H9 (cell line): ENCODE measurements around the gene RAB3B. TPM values are rescaled to one million over a fixed set of nuclear protein-coding genes. Genes with fewer than 3 reads are reported as not detected.

Experiments
- DNase-seq: peaks from one replicate; pipeline ENCODE4 v3.0.0-alpha.2; 2017
- H2AFZ ChIP-seq: one replicate; pipeline ENCODE4 v1.6.1; 2013; ENCODE audit warnings: mild to moderate bottlenecking, low read length, control low read depth, moderate library complexity
- H2AK5ac ChIP-seq: 2 replicates; pipeline ENCODE4 v1.6.1; 2013; ENCODE audit warnings: low read length, control low read depth, mixed read lengths; ENCODE audit not compliant: insufficient read length
- H2BK120ac ChIP-seq: one replicate; pipeline ENCODE4 v1.6.1; 2013; ENCODE audit warnings: low read depth, mild to moderate bottlenecking, low read length, control low read depth, inconsistent platforms; ENCODE audit not compliant: poor library complexity, severe bottlenecking
- H2BK12ac ChIP-seq: 2 replicates; pipeline ENCODE4 v1.6.1; 2013; ENCODE audit warnings: low read length, control low read depth, mixed read lengths, low read depth; ENCODE audit not compliant: insufficient read length
- H2BK15ac ChIP-seq: 2 replicates; pipeline ENCODE4 v1.6.1; 2013; ENCODE audit warnings: low read depth, low read length, control low read depth
- H2BK20ac ChIP-seq: one replicate; pipeline ENCODE4 v1.6.1; 2013; ENCODE audit warnings: low read depth, mild to moderate bottlenecking, low read length, control low read depth, inconsistent platforms; ENCODE audit not compliant: poor library complexity, severe bottlenecking
- H2BK5ac ChIP-seq: 2 replicates; pipeline ENCODE4 v1.6.1; 2013; ENCODE audit warnings: low read length, control low read depth, mixed read lengths; ENCODE audit not compliant: insufficient read length
- H3K14ac ChIP-seq: 2 replicates; pipeline ENCODE4 v1.6.1; 2013; ENCODE audit warnings: low read length, control low read depth; ENCODE audit not compliant: insufficient read depth
- H3K18ac ChIP-seq: 2 replicates; pipeline ENCODE4 v1.6.1; 2013; ENCODE audit warnings: low read depth, mild to moderate bottlenecking, mixed read lengths, low read length, control low read depth; ENCODE audit not compliant: insufficient read length
- H3K23ac ChIP-seq: 2 replicates; pipeline ENCODE4 v1.6.1; 2013; ENCODE audit warnings: low read length, control low read depth, mixed read lengths, low read depth; ENCODE audit not compliant: insufficient read length
- H3K23me2 ChIP-seq: 2 replicates; pipeline ENCODE4 v1.6.1; 2013; ENCODE audit warnings: low read depth, mild to moderate bottlenecking, mixed read lengths, low read length, control low read depth; ENCODE audit not compliant: insufficient read length, poor library complexity, severe bottlenecking
- H3K27ac ChIP-seq: 2 replicates; pipeline ENCODE4 v1.5.1; 2013; ENCODE audit warnings: low read length, control low read depth, mixed read lengths, low read depth; ENCODE audit not compliant: insufficient read length
- H3K27me3 ChIP-seq: 2 replicates; pipeline ENCODE4 v1.6.1; 2013; ENCODE audit warnings: low read length, control low read depth, inconsistent platforms; ENCODE audit not compliant: insufficient read depth
- H3K4ac ChIP-seq: 2 replicates; pipeline ENCODE4 v1.6.1; 2013; ENCODE audit warnings: low read depth, mild to moderate bottlenecking, control low read depth, inconsistent platforms, low read length, moderate library complexity
- H3K4me1 ChIP-seq: 2 replicates; pipeline ENCODE4 v1.6.1; 2013; ENCODE audit warnings: low read length, control low read depth, inconsistent platforms; ENCODE audit not compliant: insufficient read depth
- H3K4me2 ChIP-seq: 2 replicates; pipeline ENCODE4 v1.6.1; 2013; ENCODE audit warnings: low read length, control low read depth, mixed read lengths; ENCODE audit not compliant: insufficient read length, insufficient read depth
- H3K56ac ChIP-seq: 2 replicates; pipeline ENCODE4 v1.6.1; 2013; ENCODE audit warnings: low read depth, mild to moderate bottlenecking, mixed read lengths, low read length, control low read depth; ENCODE audit not compliant: insufficient read length
- H3K79me1 ChIP-seq: 2 replicates; pipeline ENCODE4 v1.6.1; 2013; ENCODE audit warnings: low read depth, mild to moderate bottlenecking, moderate library complexity, low read length, control low read depth, inconsistent platforms; ENCODE audit not compliant: insufficient read depth, poor library complexity, severe bottlenecking
- H3K79me2 ChIP-seq: 2 replicates; pipeline ENCODE4 v1.6.1; 2013; ENCODE audit warnings: low read length, control low read depth, inconsistent platforms; ENCODE audit not compliant: insufficient read depth
- H3K9ac ChIP-seq: 2 replicates; pipeline ENCODE4 v1.6.1; 2013; ENCODE audit warnings: low read length, control low read depth, mixed read lengths; ENCODE audit not compliant: insufficient read length; ENCODE audit errors: extremely low read depth
- H3K9me3 ChIP-seq: one replicate; pipeline ENCODE4 v1.6.1; 2013; ENCODE audit warnings: low read depth, low read length, inconsistent platforms; ENCODE audit not compliant: control insufficient read depth
- H3T11ph ChIP-seq: one replicate; pipeline ENCODE4 v1.6.1; 2013; ENCODE audit warnings: mild to moderate bottlenecking, low read length, control low read depth, inconsistent platforms
- H4K20me1 ChIP-seq: one replicate; pipeline ENCODE4 v1.6.1; 2013; ENCODE audit not compliant: control insufficient read depth, insufficient read length, insufficient read depth
- H4K5ac ChIP-seq: 2 replicates; pipeline ENCODE4 v1.6.1; 2013; ENCODE audit warnings: low read depth, mild to moderate bottlenecking, mixed read lengths, low read length, control low read depth; ENCODE audit not compliant: insufficient read length
- H4K8ac ChIP-seq: replicated peaks from 2 replicates; pipeline ENCODE4 v1.6.1; 2013; ENCODE audit warnings: low read length, control low read depth, mixed read lengths, low read depth; ENCODE audit not compliant: insufficient read length
- H4K91ac ChIP-seq: 2 replicates; pipeline ENCODE4 v1.6.1; 2013; ENCODE audit warnings: low read depth, mild to moderate bottlenecking, moderate library complexity, mixed read lengths, low read length, control low read depth; ENCODE audit not compliant: insufficient read length
- H3K27ac Mint-ChIP-seq, 3 experiments: 2 replicates in 2 of 3; 3 replicates in 1 of 3; pipeline ENCODE4 v1.8.0; 2020 to 2021; ENCODE audit warnings: mixed read lengths in 3 of 3, mild to moderate bottlenecking in 1 of 3, moderate library complexity in 1 of 3
- H3K27me3 Mint-ChIP-seq: 2 replicates; pipeline ENCODE4 v1.8.0; 2021; ENCODE audit warnings: low read depth, mild to moderate bottlenecking, moderate library complexity, mixed read lengths
- H3K36me3 Mint-ChIP-seq, 3 experiments: 2 replicates in 2 of 3; 3 replicates in 1 of 3; pipeline ENCODE4 v1.8.0; 2020 to 2021; ENCODE audit warnings: low read depth in 3 of 3, mixed read lengths in 3 of 3; ENCODE audit not compliant: insufficient read depth in 1 of 3
- H3K4me1 Mint-ChIP-seq, 2 experiments: 2 replicates each; pipeline ENCODE4 v1.8.0; 2020; ENCODE audit warnings: mixed read lengths in 2 of 2
- H3K4me3 Mint-ChIP-seq, 2 experiments: 2 replicates in 1 of 2; 3 replicates in 1 of 2; pipeline ENCODE4 v1.8.0; 2020 to 2021; ENCODE audit warnings: mild to moderate bottlenecking in 2 of 2, mixed read lengths in 2 of 2, moderate library complexity in 1 of 2
- H3K9me3 Mint-ChIP-seq, 2 experiments: 2 replicates in 1 of 2; 3 replicates in 1 of 2; pipeline ENCODE4 v1.8.0; 2020; ENCODE audit warnings: mild to moderate bottlenecking in 2 of 2, mixed read lengths in 2 of 2, moderate library complexity in 1 of 2
- WGBS: extraction: QIAGEN DNeasy Blood & Tissue Kit; methylation state at CpG from one replicate; pipeline ENCODE4 v1.1.7; 2013; ENCODE audit warnings: missing lambda C conversion rate, low lambda C conversion rate, mixed read lengths; ENCODE audit not compliant: insufficient read length; ENCODE audit errors: extremely low coverage; 5-methylcytosine and 5-hydroxymethylcytosine counted together
- total RNA-seq: library from RNA; stranded (reverse); gene quantifications from 2 replicates; pipeline ENCODE4 v1.2.1, GENCODE V29; 2021
- TF ChIP-seq, protein P1 (sequence below): fragments of 200-600 bp; sonication (generic); conservative IDR thresholded peaks from 3 replicates; pipeline ENCODE4 v1.8.0; 2021; ENCODE audit warnings: antibody characterized with exemption, mild to moderate bottlenecking

Gene RAB3B
- total RNA-seq, 1 experiment from 2014 or later, result 30.6 TPM

DNA sequence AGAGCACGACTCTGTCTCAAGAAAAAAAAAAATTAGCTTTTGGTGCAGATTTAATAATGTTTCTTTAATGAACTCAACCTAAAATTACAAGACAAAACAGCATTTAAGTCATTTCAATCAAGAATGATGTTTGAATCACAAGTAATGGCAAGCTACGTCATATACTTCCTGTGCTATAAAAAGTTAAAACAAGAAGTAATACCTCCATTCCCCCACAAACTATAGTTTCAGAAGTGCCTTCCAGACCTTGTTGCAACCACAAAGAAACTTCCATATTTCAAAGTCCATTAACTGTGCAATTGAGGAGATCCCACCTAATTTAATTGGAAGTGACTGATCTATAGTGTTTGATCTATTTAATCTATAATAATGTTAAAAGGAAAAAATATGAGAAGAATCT lies 127.1 kb downstream of the RAB3B start:
- no peak overlapping the region for H3K18ac ChIP-seq
- no peak overlapping the region for H3K9ac ChIP-seq
- peaks cover 8% of the 10 kb centered on the region; the same call in 1 of the 2 replicates for H3K4me1 ChIP-seq
- peak overlapping the region in 2 of 3 experiments; percentile 27 to 88; a peak in 2 of 7 replicates for H3K27ac Mint-ChIP-seq
- no peaks in the 10 kb centered on the region for H3K23me2 ChIP-seq
- H4K91ac ChIP-seq, result no peak overlapping the region
- no peak overlapping the region for H3K27ac ChIP-seq
- H2BK20ac ChIP-seq, result no peak overlapping the region
- no peak overlapping the region for H4K8ac ChIP-seq
- H2BK15ac ChIP-seq, result no peak overlapping the region
- no peak overlapping the region for H2BK12ac ChIP-seq
- H2BK120ac ChIP-seq, result no peak overlapping the region
- H3K14ac ChIP-seq, result no peak overlapping the region
- TF ChIP-seq, protein P1, sequence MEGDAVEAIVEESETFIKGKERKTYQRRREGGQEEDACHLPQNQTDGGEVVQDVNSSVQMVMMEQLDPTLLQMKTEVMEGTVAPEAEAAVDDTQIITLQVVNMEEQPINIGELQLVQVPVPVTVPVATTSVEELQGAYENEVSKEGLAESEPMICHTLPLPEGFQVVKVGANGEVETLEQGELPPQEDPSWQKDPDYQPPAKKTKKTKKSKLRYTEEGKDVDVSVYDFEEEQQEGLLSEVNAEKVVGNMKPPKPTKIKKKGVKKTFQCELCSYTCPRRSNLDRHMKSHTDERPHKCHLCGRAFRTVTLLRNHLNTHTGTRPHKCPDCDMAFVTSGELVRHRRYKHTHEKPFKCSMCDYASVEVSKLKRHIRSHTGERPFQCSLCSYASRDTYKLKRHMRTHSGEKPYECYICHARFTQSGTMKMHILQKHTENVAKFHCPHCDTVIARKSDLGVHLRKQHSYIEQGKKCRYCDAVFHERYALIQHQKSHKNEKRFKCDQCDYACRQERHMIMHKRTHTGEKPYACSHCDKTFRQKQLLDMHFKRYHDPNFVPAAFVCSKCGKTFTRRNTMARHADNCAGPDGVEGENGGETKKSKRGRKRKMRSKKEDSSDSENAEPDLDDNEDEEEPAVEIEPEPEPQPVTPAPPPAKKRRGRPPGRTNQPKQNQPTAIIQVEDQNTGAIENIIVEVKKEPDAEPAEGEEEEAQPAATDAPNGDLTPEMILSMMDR, result no peak
- H3K36me3 Mint-ChIP-seq, result no peaks in the 10 kb centered on the region
- H3K79me2 ChIP-seq, result no peaks in the 10 kb centered on the region; the same call in 1 of the 2 replicates
- no peaks in the 10 kb centered on the region for H3K9me3 Mint-ChIP-seq
- no peak for DNase-seq
- H3K56ac ChIP-seq, result no peak overlapping the region
- H3K27me3 ChIP-seq, result no peaks in the 10 kb centered on the region
- no peak overlapping the region for H3K4me2 ChIP-seq
- H3K4me3 Mint-ChIP-seq, result no peak overlapping the region
- no peak overlapping the region for H4K5ac ChIP-seq
- no peak overlapping the region for H2BK5ac ChIP-seq
- WGBS, result no CpG with 5 or more reads among the region's 2 CpGs
- H3K79me1 ChIP-seq, result peaks cover 14% of the 10 kb centered on the region
- H3K23ac ChIP-seq, result no peak overlapping the region
- H3K4ac ChIP-seq, result no peak overlapping the region
- no peak overlapping the region for H3T11ph ChIP-seq
- no peak overlapping the region for H2AK5ac ChIP-seq
- H4K20me1 ChIP-seq, result no peaks in the 10 kb centered on the region
- no peaks in the 10 kb centered on the region for H3K9me3 ChIP-seq
- H3K4me1 Mint-ChIP-seq, result peaks cover 27% of the 10 kb centered on the region in 2 experiments
- no peaks in the 10 kb centered on the region for H3K27me3 Mint-ChIP-seq
- H2AFZ ChIP-seq, result no peak overlapping the region
